SU-DHL-6 (cell line): Measurements from ENCODE around the gene CHST9.

Source experiments
- H2AFZ ChIP-seq: fragments of 200-600 bp; sonication (generic); 2 replicates; pipeline ENCODE4 v1.6.1; 2014; ENCODE audit warnings: low read depth, mild to moderate bottlenecking, moderate library complexity, mixed read lengths, antibody characterized with exemption, low read length; ENCODE audit not compliant: severe bottlenecking
- H3F3A ChIP-seq: fragments of 200-600 bp; shearing (Covaris generic); 2 replicates; pipeline ENCODE4 v1.6.0; 2016; ENCODE audit warnings: antibody characterized with exemption, mild to moderate bottlenecking; ENCODE audit not compliant: insufficient read depth
- H3K27ac ChIP-seq: fragments of 200-600 bp; sonication (generic); 2 replicates; pipeline ENCODE4 v1.5.1; 2016; ENCODE audit warnings: low read depth, mild to moderate bottlenecking, low read length, moderate library complexity, mixed read lengths
- H3K27me3 ChIP-seq: fragments of 200-600 bp; sonication (generic), shearing (Covaris generic); 2 replicates; pipeline ENCODE4 v1.6.0; 2014; ENCODE audit warnings: mild to moderate bottlenecking, low read length
- H3K36me3 ChIP-seq: fragments of 200-600 bp; sonication (generic); 2 replicates; pipeline ENCODE4 v1.6.1; 2014; ENCODE audit warnings: mild to moderate bottlenecking, low read length, mixed read lengths
- H3K4me2 ChIP-seq: fragments of 300-600, 200-600 bp; shearing (Covaris generic), sonication (generic); 2 replicates; pipeline ENCODE4 v1.6.0; 2014; ENCODE audit warnings: low read length, low read depth, mild to moderate bottlenecking; ENCODE audit not compliant: poor library complexity, severe bottlenecking
- H3K4me3 ChIP-seq: fragments of 200-600 bp; sonication (generic); 2 replicates; pipeline ENCODE4 v1.5.1; 2014; ENCODE audit warnings: antibody characterized with exemption, low read length, mild to moderate bottlenecking, mixed read lengths; ENCODE audit not compliant: insufficient read depth, poor library complexity, severe bottlenecking
- H3K79me2 ChIP-seq: fragments of 200-600 bp; sonication (generic); 2 replicates; pipeline ENCODE4 v1.6.1; 2014; ENCODE audit warnings: mild to moderate bottlenecking, low read length, moderate library complexity; ENCODE audit not compliant: insufficient read depth
- H3K9ac ChIP-seq: fragments of 200-600 bp; sonication (generic); 2 replicates; pipeline ENCODE4 v1.7.0; 2014; ENCODE audit warnings: mild to moderate bottlenecking, low read length
- H3K9me2 ChIP-seq: fragments of 200-600 bp; sonication (generic); replicated peaks from 2 replicates; pipeline ENCODE4 v1.6.1; 2014; ENCODE audit warnings: low read length; ENCODE audit not compliant: insufficient read depth
- H3K9me3 ChIP-seq: fragments of 200-600 bp; sonication (generic); 2 replicates; pipeline ENCODE4 v1.6.1; 2014; ENCODE audit warnings: low read length, mixed read lengths; ENCODE audit not compliant: insufficient read depth
- H4K20me1 ChIP-seq: fragments of 200-600 bp; sonication (generic); 2 replicates; pipeline ENCODE4 v1.6.1; 2014; ENCODE audit warnings: low read depth, mild to moderate bottlenecking, antibody characterized with exemption, low read length, moderate library complexity, mixed read lengths
- EZH2phosphoT487 ChIP-seq: fragments of 200-600 bp; sonication (generic), shearing (Covaris generic); conservative IDR thresholded peaks from 2 replicates; pipeline ENCODE4 v1.6.1; 2018; ENCODE audit warnings: mild to moderate bottlenecking, antibody characterized with exemption, low read length, moderate library complexity, mixed read lengths
- TF ChIP-seq, protein P1 (sequence below): fragments of 200-600 bp; sonication (generic); IDR thresholded peaks from one replicate; pipeline ENCODE4 v1.5.1; 2017; ENCODE audit warnings: antibody characterized with exemption, mild to moderate bottlenecking, low read length, moderate library complexity; ENCODE audit not compliant: insufficient read depth, poor library complexity, severe bottlenecking

Gene CHST9

DNA sequence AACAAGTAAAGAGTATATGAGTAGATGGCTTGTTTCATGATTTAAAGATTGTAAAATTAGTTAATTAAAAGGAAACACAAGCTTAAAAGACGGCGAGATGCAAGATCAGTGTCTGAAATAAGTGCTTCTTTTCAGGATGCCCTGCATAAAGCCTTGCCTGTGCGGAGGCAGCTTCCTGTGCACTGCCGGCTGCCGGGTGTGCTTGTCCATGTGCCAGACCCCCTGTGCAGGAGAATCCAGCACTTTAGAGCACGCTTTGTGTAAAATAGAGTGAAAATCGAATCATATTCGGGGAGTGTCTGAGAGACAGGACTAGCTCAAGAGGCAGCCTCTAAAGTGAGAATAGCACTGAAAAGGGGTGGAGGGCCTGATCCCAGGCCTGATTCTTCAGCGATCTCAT, 154.7 kb downstream of the CHST9 start:
- H3K9ac ChIP-seq, result no peak overlapping the region
- no peaks in the 10 kb centered on the region for H3K9me2 ChIP-seq
- no peak overlapping the region for H3K4me3 ChIP-seq
- no peaks in the 10 kb centered on the region for H3K79me2 ChIP-seq
- no peaks in the 10 kb centered on the region for H4K20me1 ChIP-seq
- H3K9me3 ChIP-seq, result no peaks in the 10 kb centered on the region
- H3F3A ChIP-seq, result no peaks in the 10 kb centered on the region
- no peaks in the 10 kb centered on the region for H3K36me3 ChIP-seq
- H3K4me2 ChIP-seq, result no peak overlapping the region
- no peak for TF ChIP-seq EZH2phosphoT487
- TF ChIP-seq, protein P1, sequence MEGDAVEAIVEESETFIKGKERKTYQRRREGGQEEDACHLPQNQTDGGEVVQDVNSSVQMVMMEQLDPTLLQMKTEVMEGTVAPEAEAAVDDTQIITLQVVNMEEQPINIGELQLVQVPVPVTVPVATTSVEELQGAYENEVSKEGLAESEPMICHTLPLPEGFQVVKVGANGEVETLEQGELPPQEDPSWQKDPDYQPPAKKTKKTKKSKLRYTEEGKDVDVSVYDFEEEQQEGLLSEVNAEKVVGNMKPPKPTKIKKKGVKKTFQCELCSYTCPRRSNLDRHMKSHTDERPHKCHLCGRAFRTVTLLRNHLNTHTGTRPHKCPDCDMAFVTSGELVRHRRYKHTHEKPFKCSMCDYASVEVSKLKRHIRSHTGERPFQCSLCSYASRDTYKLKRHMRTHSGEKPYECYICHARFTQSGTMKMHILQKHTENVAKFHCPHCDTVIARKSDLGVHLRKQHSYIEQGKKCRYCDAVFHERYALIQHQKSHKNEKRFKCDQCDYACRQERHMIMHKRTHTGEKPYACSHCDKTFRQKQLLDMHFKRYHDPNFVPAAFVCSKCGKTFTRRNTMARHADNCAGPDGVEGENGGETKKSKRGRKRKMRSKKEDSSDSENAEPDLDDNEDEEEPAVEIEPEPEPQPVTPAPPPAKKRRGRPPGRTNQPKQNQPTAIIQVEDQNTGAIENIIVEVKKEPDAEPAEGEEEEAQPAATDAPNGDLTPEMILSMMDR, result no peak
- no peak overlapping the region for H3K27ac ChIP-seq
- no peak overlapping the region for H2AFZ ChIP-seq
- no peaks in the 10 kb centered on the region for H3K27me3 ChIP-seq

GRCh38 chr18:27022477-27022876, 162.6 kb downstream of the CHST9 start:
- Histone ChIP-seq H3K27ac (no peak overlapping the region), H2AFZ (no peak overlapping the region), H3K27me3 (no peaks in the 10 kb centered on the region), H3K4me2 (no peak overlapping the region), H4K20me1 (no peaks in the 10 kb centered on the region), H3K9me2 (no peaks in the 10 kb centered on the region), H3K79me2 (no peaks in the 10 kb centered on the region), H3K36me3 (no peaks in the 10 kb centered on the region), H3K9ac (no peak overlapping the region), H3F3A (no peaks in the 10 kb centered on the region), H3K9me3 (no peaks in the 10 kb centered on the region), H3K4me3 (no peak overlapping the region)
- TF ChIP-seq, protein P1, result no peak
- no peak for TF ChIP-seq EZH2phosphoT487

GRCh38 chr18:27017901-27018500, 167.1 kb downstream of the CHST9 start:
- no peaks in the 10 kb centered on the region for H3K9me2 ChIP-seq

More at GRCh38 chr18:27017901-27018500, 167.1 kb downstream of the CHST9 start:
- H3K9ac ChIP-seq, result 0 out of 2 replicates have a peak overlapping the region, but pooled peaks have one; percentile 4
- H3K36me3 ChIP-seq, result no peaks in the 10 kb centered on the region
- H3K79me2 ChIP-seq, result no peaks in the 10 kb centered on the region
- no peak overlapping the region for H3K4me2 ChIP-seq
- H4K20me1 ChIP-seq, result no peaks in the 10 kb centered on the region
- TF ChIP-seq, protein P1, result peak; percentile 97
- no peak for TF ChIP-seq EZH2phosphoT487
- no peaks in the 10 kb centered on the region for H3K9me3 ChIP-seq
- H2AFZ ChIP-seq, result peak overlapping the region; percentile 47
- no peaks in the 10 kb centered on the region; the same call in 1 of the 2 replicates for H3F3A ChIP-seq
- 0 out of 2 replicates have a peak overlapping the region, but pooled peaks have one; percentile 2 for H3K27ac ChIP-seq
- no peaks in the 10 kb centered on the region for H3K27me3 ChIP-seq
- H3K4me3 ChIP-seq, result no peak overlapping the region
